Astrocyte (in vitro differentiated cells and primary cell): ENCODE data around the gene SLC26A9.

ENCODE experiments used
- CTCF ChIP-seq: IDR thresholded peaks from 2 replicates; pipeline ENCODE4 v1.5.1; 2011; ENCODE audit warnings: low read depth, mild to moderate bottlenecking, inconsistent platforms, low read length, moderate library complexity; ENCODE audit not compliant: insufficient read depth
- EZH2 ChIP-seq: IDR thresholded peaks from 2 replicates; pipeline ENCODE4 v1.6.1; 2012; ENCODE audit warnings: mild to moderate bottlenecking, low read length, inconsistent platforms; ENCODE audit not compliant: insufficient read depth

- TF ChIP-seq CTCF (no peak), EZH2 (no peak)
Observed at GRCh38 chr1:205950826-205951549, 7.7 kb upstream of the SLC26A9 start.
